ENCODE measurements around the gene STARD7. TPM values are rescaled to one million over a fixed set of nuclear protein-coding genes. Genes with fewer than 3 reads are reported as not detected.
A peak's percentile ranks its signal among the peaks of the same experiment; 100 is the strongest.

STARD7 gene
- total and polyA plus RNA-seq, 9 of the 15 experiments (the other 6 are each of a cell fraction or from before 2014, with no cell fraction given) = 90.9 to 196 (median 145) TPM

- TF ChIP-seq CEBPG (CRISPR knock-in tag; IDR thresholded peaks at IDR 0.05) = no peak
- no peak for TF ChIP-seq CEBPG (tag; conservative IDR thresholded peaks at IDR 0.05 in 1 of 2, IDR thresholded peaks at IDR 0.05 in 1 of 2)
- peak; percentile 100 for TF ChIP-seq KLF16 (IDR thresholded peaks at IDR 0.05)
- no peak for TF ChIP-seq SMARCC2 (IDR thresholded peaks at IDR 0.05; ENCODE audit: low read depth)
- TF ChIP-seq CCNT2 (IDR thresholded peaks at IDR 0.05; ENCODE audit: borderline replicate concordance, extremely low read depth, insufficient read length, low read depth, low read length) = no peak
- TF ChIP-seq REST (IDR thresholded peaks at IDR 0.05; ENCODE audit: borderline replicate concordance) = peak; percentile 100
- TF ChIP-seq REST (CRISPR knock-in tag; IDR thresholded peaks at IDR 0.05; ENCODE audit: low read depth) = no peak
- no peak for TF ChIP-seq ZNF384 (IDR thresholded peaks at IDR 0.05; ENCODE audit: low read depth, low read length)
- peak; percentile 93 for TF ChIP-seq SMAD3 (CRISPR knock-in tag; conservative IDR thresholded peaks at IDR 0.05)
- TF ChIP-seq THAP12 (CRISPR knock-in tag; IDR thresholded peaks at IDR 0.05) = no peak
- TF ChIP-seq FOXO4 (CRISPR knock-in tag; IDR thresholded peaks at IDR 0.05) = no peak
- TF ChIP-seq ZSCAN29 (IDR thresholded peaks at IDR 0.05) = no peak
- no peak for TF ChIP-seq GTF2F1 (IDR thresholded peaks at IDR 0.05; ENCODE audit: low read depth, low read length)
- no peak for TF ChIP-seq TRIM28 (IDR thresholded peaks at IDR 0.05)
- TF ChIP-seq FOXP4 (CRISPR knock-in tag; IDR thresholded peaks at IDR 0.05; ENCODE audit: borderline replicate concordance) = no peak
Observed at GRCh38 chr2:96225016-96225533, 16.4 kb upstream of the STARD7 start (continued).

All from K562 (cell line).